HCT116 (cell line): ENCODE results near the gene GYPC.

Source experiments
- CTCF ChIP-seq, 3 experiments: fragments of 200-600 bp in 1 of 3; sonication (generic) in 1 of 3; IDR thresholded peaks in 2 of 3; conservative IDR thresholded peaks in 1 of 3; 2 replicates each; pipeline ENCODE4 v1.5.1; 2012 to 2017; ENCODE audit warnings: low read depth in 2 of 3, low read length in 2 of 3, antibody characterized with exemption in 1 of 3, borderline replicate concordance in 1 of 3, control low read depth in 1 of 3, mild to moderate bottlenecking in 1 of 3, mixed read lengths in 1 of 3, mixed run types in 1 of 3, moderate library complexity in 1 of 3; ENCODE audit not compliant: insufficient read depth in 1 of 3
- POLR2A ChIP-seq: IDR thresholded peaks from 2 replicates; pipeline ENCODE4 v1.7.0; 2011; ENCODE audit warnings: borderline replicate concordance; ENCODE audit not compliant: insufficient read depth, insufficient read length; ENCODE audit errors: extremely low read depth
- POLR2AphosphoS5 ChIP-seq: IDR thresholded peaks from 2 replicates; pipeline ENCODE4 v1.6.1; 2011; ENCODE audit warnings: mild to moderate bottlenecking, low read depth, low read length, moderate library complexity
- RAD21 ChIP-seq: IDR thresholded peaks from 2 replicates; pipeline ENCODE4 v1.6.1; 2012; ENCODE audit warnings: low read depth, mild to moderate bottlenecking

DNA sequence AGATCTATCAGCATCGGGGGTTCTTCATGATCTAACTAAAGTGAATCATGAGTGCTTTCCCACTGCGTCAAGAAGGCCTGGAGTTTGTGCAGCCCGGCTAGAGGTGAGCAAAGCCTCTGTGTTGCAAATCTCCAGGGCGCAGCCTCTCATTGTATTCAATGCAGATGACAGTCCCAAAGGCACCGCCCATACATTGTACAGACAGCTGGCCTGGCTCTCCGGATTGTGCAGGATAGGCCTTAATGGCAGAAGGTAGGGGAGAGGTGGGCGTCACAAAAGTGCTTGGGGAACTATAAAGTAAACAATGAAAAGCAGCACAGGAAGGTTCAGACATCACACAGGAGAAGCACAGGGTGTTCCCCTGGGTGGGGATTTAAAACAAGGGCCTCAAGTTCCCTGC is 907 bp upstream of the GYPC start:
- TF ChIP-seq CTCF (IDR thresholded peaks at IDR 0.05 in 2 of 3, conservative IDR thresholded peaks at IDR 0.05 in 1 of 3; ENCODE audit: borderline replicate concordance in 1 of 3, insufficient read depth in 1 of 3, low read depth in 2 of 3, low read length in 2 of 3) (no peak), POLR2A (no peak), RAD21 (no peak), POLR2AphosphoS5 (no peak)
